Measurements from ENCODE around the gene VOPP1.
"Not testable (repeated sequence)": the region's sequence is repeated elsewhere in the genome, so short reads cannot be mapped to it uniquely, and the experiment has no call there.

VOPP1 gene

GRCh38 chr7:55510206-55510605 is 62.1 kb downstream of the VOPP1 start:
- not testable (repeated sequence) for DNase-seq (ENCODE audit: low spot score)

GRCh38 chr7:55509322-55509721 is 63.0 kb downstream of the VOPP1 start:
- DNase-seq (ENCODE audit: low spot score), result no peak

GRCh38 chr7:55508221-55509011 is 63.9 kb downstream of the VOPP1 start:
- DNase-seq (ENCODE audit: low spot score), result no peak

GRCh38 chr7:55507743-55508142 is 64.6 kb downstream of the VOPP1 start:
- DNase-seq (ENCODE audit: low spot score), result no peak

GRCh38 chr7:55504967-55505658 is 67.2 kb downstream of the VOPP1 start:
- no peak for DNase-seq (ENCODE audit: low spot score)

- DNase-seq (ENCODE audit: low spot score), result no peak
Observed at GRCh38 chr7:55504093-55504859, 68.0 kb downstream of the VOPP1 start.

GRCh38 chr7:55502858-55503440 is 69.4 kb downstream of the VOPP1 start:
- DNase-seq (ENCODE audit: low spot score), result no peak

- no peak for DNase-seq (ENCODE audit: low spot score)
Observed at GRCh38 chr7:55502124-55502857, 70.0 kb downstream of the VOPP1 start.

- no peak for DNase-seq (ENCODE audit: low spot score)
Observed at GRCh38 chr7:55501611-55502010, 70.7 kb downstream of the VOPP1 start.

GRCh38 chr7:55500117-55500756 is 72.1 kb downstream of the VOPP1 start:
- no peak for DNase-seq (ENCODE audit: low spot score)

GRCh38 chr7:55499591-55499990 is 72.7 kb downstream of the VOPP1 start:
- no peak for DNase-seq (ENCODE audit: low spot score)

- no peak for DNase-seq (ENCODE audit: low spot score)
Observed at GRCh38 chr7:55498770-55499169, 73.5 kb downstream of the VOPP1 start.

GRCh38 chr7:55498142-55498541 is 74.2 kb downstream of the VOPP1 start:
- DNase-seq (ENCODE audit: low spot score), result no peak

GRCh38 chr7:55497521-55497920 is 74.8 kb downstream of the VOPP1 start:
- no peak for DNase-seq (ENCODE audit: low spot score)

GRCh38 chr7:55496906-55497305 is 75.4 kb downstream of the VOPP1 start:
- DNase-seq (ENCODE audit: low spot score), result no peak

GRCh38 chr7:55494951-55495350 is 77.4 kb downstream of the VOPP1 start:
- DNase-seq (ENCODE audit: low spot score), result no peak

- no peak for DNase-seq (ENCODE audit: low spot score)
Observed at GRCh38 chr7:55493408-55493807, 78.9 kb downstream of the VOPP1 start.

- DNase-seq (ENCODE audit: low spot score), result no peak
Observed at GRCh38 chr7:55491346-55491745, 81.0 kb downstream of the VOPP1 start.

GRCh38 chr7:55490099-55490498 is 82.2 kb downstream of the VOPP1 start:
- DNase-seq (ENCODE audit: low spot score), result no peak

GRCh38 chr7:55489552-55489951 is 82.8 kb downstream of the VOPP1 start:
- DNase-seq (ENCODE audit: low spot score), result no peak

GRCh38 chr7:55488804-55489340 is 83.4 kb downstream of the VOPP1 start:
- no peak for DNase-seq (ENCODE audit: low spot score)
